ENCODE data around the gene NKG7.
"Not testable (repeated sequence)": the region's sequence is repeated elsewhere in the genome, so short reads cannot be mapped to it uniquely, and the experiment has no call there.

NKG7 gene, protein sequence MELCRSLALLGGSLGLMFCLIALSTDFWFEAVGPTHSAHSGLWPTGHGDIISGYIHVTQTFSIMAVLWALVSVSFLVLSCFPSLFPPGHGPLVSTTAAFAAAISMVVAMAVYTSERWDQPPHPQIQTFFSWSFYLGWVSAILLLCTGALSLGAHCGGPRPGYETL

DNA sequence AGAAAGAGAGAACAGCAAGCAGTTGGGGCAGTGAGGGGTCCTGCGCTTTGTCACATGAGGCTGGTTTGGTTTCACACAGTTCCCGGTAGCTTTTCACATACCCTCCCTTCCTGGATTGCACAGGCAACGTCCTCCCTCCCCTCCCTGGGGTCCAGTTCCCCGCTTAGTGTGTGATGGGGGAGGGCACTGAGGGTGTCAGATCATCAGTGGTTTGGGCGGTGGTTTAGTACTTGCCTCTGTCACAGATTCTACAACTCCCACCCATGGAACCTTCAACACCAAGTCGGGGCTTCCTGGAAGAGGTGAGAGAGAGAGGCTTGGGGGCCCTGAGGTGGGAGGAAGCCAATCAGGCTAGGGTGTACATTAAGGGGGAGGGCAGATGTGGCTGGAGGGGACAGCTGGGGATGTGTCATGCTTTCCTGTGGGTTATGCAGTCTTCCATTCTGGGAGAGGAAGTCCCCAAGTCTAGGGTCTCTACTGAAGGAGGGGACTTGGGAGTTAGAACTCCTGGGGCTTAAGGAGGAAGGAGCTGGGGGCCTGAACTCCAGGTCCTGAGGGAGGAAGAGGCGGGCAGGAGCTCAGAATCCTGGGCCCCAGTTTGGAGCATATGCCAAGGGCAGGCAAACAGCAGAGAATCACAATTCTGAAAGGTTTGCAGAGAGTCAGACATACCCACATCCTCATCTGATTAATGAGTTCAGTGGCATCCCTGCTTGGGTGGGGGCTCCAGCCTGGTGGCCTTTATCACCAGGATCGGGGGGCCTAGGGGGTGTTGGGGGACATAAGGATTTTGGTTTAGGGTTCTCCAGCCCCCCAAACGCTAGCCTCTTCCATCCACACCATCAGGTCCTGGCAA lies at the start of gene NKG7:
Gene NKG7, minus strand, starts transcription at position 6 of the 856 bp plus-strand sequence. CDS start 119 bp downstream, outside the sequence.
- Histone ChIP-seq H3K27ac (ENCODE audit: low read depth, low read length) (no peak within 1 kb of the TSS), H3K36me3 (ENCODE audit: insufficient read depth, low read length) (no peaks in the 10 kb centered on the region), H2AFZ (ENCODE audit: low read length, unreplicated experiment) (no peak within 1 kb of the TSS), H3K4me1 (ENCODE audit: control insufficient read depth, insufficient read depth, low read length, unreplicated experiment) (no peaks in the 10 kb centered on the region), H3K4me3 (ENCODE audit: low read depth, low read length) (no peak within 1 kb of the TSS), H3K79me2 (ENCODE audit: control insufficient read depth, insufficient read depth, low read length, unreplicated experiment) (no peaks in the 10 kb centered on the region), H3K27me3 (ENCODE audit: insufficient read depth, low read length) (no peaks in the 10 kb centered on the region)

DNA sequence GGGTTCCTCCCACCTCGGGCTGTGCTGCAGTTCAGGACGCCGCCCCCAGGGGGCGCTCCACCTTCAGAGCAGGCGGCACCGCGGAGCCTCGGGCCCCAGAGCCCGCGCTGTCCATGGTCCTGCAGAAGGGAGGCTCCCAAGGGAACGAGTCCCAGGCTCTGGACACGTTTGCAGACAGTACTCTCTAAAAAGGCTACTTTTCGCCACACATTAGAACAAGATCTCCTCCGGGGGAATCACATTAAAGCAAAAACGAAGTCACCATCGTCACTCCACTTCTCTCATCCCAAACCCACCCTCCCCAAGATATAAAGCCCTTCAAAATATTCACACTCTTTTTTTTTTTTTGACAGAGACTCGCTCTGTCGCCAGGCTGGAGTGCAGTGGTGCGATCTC lies 49.6 kb upstream of the NKG7 start:
- Histone ChIP-seq H3K4me1 (ENCODE audit: control insufficient read depth, insufficient read depth, low read length, unreplicated experiment) (no peaks in the 10 kb centered on the region), H2AFZ (ENCODE audit: low read length, unreplicated experiment) (no peak overlapping the region), H3K79me2 (ENCODE audit: control insufficient read depth, insufficient read depth, low read length, unreplicated experiment) (no peaks in the 10 kb centered on the region), H3K4me3 (ENCODE audit: low read depth, low read length) (no peak overlapping the region), H3K27me3 (ENCODE audit: insufficient read depth, low read length) (no peaks in the 10 kb centered on the region), H3K36me3 (ENCODE audit: insufficient read depth, low read length) (no peaks in the 10 kb centered on the region), H3K27ac (ENCODE audit: low read depth, low read length) (no peak overlapping the region)

DNA sequence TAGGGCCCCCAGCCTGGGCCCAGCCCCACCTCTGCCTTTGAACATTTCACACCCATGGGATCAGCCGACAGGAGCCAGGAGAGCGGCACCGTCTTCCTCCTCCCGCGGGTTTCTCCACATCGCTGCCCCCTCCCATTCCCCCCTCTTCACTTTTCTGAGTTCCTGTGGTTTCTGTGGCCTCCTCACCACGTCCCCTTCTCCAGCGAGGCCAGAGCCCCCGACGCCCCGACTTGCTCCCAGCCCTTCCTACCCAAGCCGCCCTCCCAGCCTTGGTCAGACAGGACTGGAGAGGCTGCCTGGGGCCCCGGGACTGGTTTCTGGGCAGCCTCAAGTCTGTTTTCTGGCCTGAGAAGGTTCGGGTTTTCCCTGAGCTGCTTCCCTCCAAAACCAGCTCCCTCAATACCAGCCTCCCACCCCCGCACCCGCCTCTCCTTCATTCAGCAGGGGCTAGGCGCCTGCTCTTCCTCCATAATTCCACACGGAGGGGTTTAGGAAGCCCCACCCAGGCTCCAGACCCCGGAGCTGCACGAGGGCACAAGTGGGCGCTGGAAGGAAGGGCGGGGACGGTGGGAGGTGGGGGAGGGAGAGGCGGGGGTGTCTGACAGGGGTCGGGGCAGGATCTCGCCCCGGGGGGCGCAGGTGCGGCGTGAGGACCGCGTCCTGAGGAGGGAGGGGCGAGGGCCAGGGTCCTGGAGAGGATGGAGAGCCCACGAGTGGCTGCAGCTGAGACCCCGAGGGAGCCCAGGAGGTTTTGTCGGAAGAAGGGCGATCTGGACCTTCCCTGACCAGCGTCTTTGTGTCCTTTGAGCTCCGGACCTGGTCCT lies 49.0 kb upstream of the NKG7 start:
- Histone ChIP-seq H3K4me1 (ENCODE audit: control insufficient read depth, insufficient read depth, low read length, unreplicated experiment) (no peaks in the 10 kb centered on the region), H3K4me3 (ENCODE audit: low read depth, low read length) (no peak overlapping the region), H2AFZ (ENCODE audit: low read length, unreplicated experiment) (no peak overlapping the region)

DNA sequence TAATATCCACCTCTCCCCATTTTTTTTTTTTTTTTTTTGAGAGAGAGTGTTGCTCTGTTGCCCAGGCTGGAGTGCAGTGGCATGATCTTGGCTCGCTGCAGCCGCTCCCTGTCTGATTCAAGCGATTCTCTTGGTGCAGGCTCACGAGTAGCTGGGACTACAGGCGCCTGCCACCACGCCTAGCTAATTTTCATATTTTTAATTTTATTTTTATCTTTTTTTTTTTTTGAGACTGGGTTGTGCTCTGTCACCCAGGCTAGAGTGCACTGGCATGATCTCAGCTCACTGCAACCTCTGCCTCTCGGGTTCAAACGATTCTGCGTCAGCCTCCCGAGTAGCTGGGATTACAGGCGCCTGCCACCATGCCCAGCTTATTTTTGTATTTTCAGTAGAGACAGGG lies 48.1 kb upstream of the NKG7 start:
- not testable (repeated sequence) for H2AFZ ChIP-seq (ENCODE audit: low read length, unreplicated experiment); H3K4me1 ChIP-seq (ENCODE audit: control insufficient read depth, insufficient read depth, low read length, unreplicated experiment); H3K27ac ChIP-seq (ENCODE audit: low read depth, low read length); H3K4me3 ChIP-seq (ENCODE audit: low read depth, low read length); H3K79me2 ChIP-seq (ENCODE audit: control insufficient read depth, insufficient read depth, low read length, unreplicated experiment); H3K27me3 ChIP-seq (ENCODE audit: insufficient read depth, low read length); H3K36me3 ChIP-seq (ENCODE audit: insufficient read depth, low read length)

More for the DNA sequence above, 49.0 kb upstream of the NKG7 start:
- Histone ChIP-seq H3K27me3 (ENCODE audit: insufficient read depth, low read length) (no peaks in the 10 kb centered on the region), H3K79me2 (ENCODE audit: control insufficient read depth, insufficient read depth, low read length, unreplicated experiment) (no peaks in the 10 kb centered on the region), H3K36me3 (ENCODE audit: insufficient read depth, low read length) (no peaks in the 10 kb centered on the region), H3K27ac (ENCODE audit: low read depth, low read length) (no peak overlapping the region)

DNA sequence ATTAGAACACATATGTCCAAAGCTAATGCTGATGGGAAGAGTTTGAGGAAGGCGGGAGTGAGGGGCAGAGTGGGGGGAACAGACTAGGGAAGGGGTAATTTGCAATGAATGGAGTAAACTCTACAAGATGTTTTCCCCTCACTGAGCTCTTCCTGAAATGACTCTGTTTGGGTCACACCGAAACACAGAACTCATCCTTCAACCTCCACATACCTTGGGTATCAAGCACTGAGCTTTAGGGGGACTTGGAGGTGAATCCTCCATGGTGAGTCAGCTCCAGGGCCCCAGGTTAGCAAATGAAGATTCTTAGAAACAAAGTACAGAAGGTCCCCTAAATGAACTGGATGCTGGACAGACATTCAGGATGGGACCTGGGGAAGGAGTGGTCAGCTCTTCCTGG lies 46.3 kb upstream of the NKG7 start:
- no peak overlapping the region for H2AFZ ChIP-seq (ENCODE audit: low read length, unreplicated experiment)
- no peaks in the 10 kb centered on the region for H3K4me1 ChIP-seq (ENCODE audit: control insufficient read depth, insufficient read depth, low read length, unreplicated experiment)
- H3K27ac ChIP-seq (ENCODE audit: low read depth, low read length) = no peak overlapping the region
- no peaks in the 10 kb centered on the region for H3K79me2 ChIP-seq (ENCODE audit: control insufficient read depth, insufficient read depth, low read length, unreplicated experiment)
- no peaks in the 10 kb centered on the region for H3K36me3 ChIP-seq (ENCODE audit: insufficient read depth, low read length)
- no peak overlapping the region for H3K4me3 ChIP-seq (ENCODE audit: low read depth, low read length)
- no peaks in the 10 kb centered on the region for H3K27me3 ChIP-seq (ENCODE audit: insufficient read depth, low read length)

DNA sequence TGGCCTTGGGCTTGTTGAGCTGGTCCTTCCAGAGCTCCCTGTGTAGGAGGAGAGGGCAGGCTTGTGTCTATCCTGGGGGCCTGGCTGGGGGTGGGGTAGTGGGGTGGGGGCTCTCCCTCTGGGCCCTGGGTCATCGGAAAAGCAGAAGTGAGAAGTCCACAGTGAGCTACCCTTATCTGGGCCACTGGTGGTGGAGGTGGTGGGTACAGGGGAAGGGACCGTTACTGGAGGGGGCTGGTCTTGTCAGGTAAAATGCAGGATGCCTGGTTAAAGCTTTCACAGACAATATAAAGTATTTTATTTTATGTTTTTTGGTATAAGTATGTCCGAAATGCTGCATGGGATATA lies 45.3 kb upstream of the NKG7 start:
- Histone ChIP-seq H3K27ac (ENCODE audit: low read depth, low read length) (no peak overlapping the region), H3K27me3 (ENCODE audit: insufficient read depth, low read length) (no peaks in the 10 kb centered on the region), H3K4me3 (ENCODE audit: low read depth, low read length) (no peak overlapping the region), H3K36me3 (ENCODE audit: insufficient read depth, low read length) (no peaks in the 10 kb centered on the region), H3K79me2 (ENCODE audit: control insufficient read depth, insufficient read depth, low read length, unreplicated experiment) (no peaks in the 10 kb centered on the region), H3K4me1 (ENCODE audit: control insufficient read depth, insufficient read depth, low read length, unreplicated experiment) (no peaks in the 10 kb centered on the region), H2AFZ (ENCODE audit: low read length, unreplicated experiment) (no peak overlapping the region)

DNA sequence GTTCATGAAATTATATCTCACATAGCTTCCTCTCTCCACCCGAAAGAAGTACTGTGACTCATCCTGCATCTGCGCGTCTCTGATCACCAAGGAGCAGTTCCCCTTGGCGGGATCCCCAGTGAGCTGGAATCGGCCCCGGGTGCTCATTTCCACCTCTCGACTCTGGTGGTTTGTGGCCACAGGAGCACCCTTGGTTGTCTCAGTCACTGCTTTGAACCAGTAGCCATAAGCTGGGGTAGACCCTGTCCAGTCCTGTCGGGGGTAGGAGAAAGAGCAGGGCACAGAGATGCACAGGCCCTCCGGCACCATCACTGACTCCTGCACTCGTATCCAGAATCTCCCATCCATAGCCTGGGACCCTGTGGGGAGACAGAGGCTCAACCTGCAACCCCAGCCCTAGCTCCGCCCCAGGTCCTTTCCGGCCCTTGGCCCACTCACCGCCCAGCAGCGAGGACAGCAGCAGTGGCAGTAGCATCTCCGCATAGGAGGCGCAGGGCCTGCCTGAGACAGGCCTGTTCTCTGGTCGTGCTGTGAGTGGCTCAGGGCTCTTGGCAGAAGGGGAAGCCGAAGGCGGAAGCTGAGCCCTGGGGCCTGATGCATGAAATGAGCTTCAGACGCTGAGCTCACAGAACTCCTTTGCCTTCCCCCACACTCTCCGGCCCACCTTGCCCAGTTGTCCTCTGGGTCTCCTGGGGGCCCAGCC lies 44.8 kb upstream of the NKG7 start, which contains the start of gene SIGLEC10:
Gene SIGLEC10, minus strand, starts transcription at position 536 of the 703 bp plus-strand sequence. Its CDS starts 61 bp downstream, at position 475.
- H2AFZ ChIP-seq (ENCODE audit: low read length, unreplicated experiment) = no peak within 1 kb of the TSS
- H3K79me2 ChIP-seq (ENCODE audit: control insufficient read depth, insufficient read depth, low read length, unreplicated experiment) = no peaks in the 10 kb centered on the region
- H3K4me1 ChIP-seq (ENCODE audit: control insufficient read depth, insufficient read depth, low read length, unreplicated experiment) = no peaks in the 10 kb centered on the region
- no peaks in the 10 kb centered on the region for H3K36me3 ChIP-seq (ENCODE audit: insufficient read depth, low read length)
- H3K27me3 ChIP-seq (ENCODE audit: insufficient read depth, low read length) = no peaks in the 10 kb centered on the region
- no peak within 1 kb of the TSS for H3K4me3 ChIP-seq (ENCODE audit: low read depth, low read length)
- no peak within 1 kb of the TSS for H3K27ac ChIP-seq (ENCODE audit: low read depth, low read length)

DNA sequence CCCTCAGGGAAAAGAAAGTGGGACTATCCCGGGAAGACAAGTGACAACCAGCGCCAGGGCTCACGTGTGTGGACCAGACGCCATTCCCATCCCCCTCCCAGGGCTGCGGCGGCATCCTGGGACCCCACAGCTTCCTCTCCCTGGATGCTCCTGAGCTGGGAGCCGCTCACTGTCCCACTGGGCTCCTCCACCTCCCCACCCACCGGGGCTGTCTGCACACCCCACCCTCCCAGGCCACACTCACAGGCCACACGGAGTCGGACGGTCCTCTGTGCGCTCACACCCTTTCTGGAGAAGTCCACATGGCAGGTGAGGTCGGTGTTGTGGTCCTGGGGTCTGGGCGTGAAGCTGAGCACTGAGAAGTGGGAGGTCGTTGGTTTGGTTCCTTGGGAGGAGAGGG lies 44.0 kb upstream of the NKG7 start:
- H3K27me3 ChIP-seq (ENCODE audit: insufficient read depth, low read length); H3K36me3 ChIP-seq (ENCODE audit: insufficient read depth, low read length); H3K4me1 ChIP-seq (ENCODE audit: control insufficient read depth, insufficient read depth, low read length, unreplicated experiment); H3K27ac ChIP-seq (ENCODE audit: low read depth, low read length); H3K4me3 ChIP-seq (ENCODE audit: low read depth, low read length); H2AFZ ChIP-seq (ENCODE audit: low read length, unreplicated experiment); H3K79me2 ChIP-seq (ENCODE audit: control insufficient read depth, insufficient read depth, low read length, unreplicated experiment): not testable (repeated sequence)

DNA sequence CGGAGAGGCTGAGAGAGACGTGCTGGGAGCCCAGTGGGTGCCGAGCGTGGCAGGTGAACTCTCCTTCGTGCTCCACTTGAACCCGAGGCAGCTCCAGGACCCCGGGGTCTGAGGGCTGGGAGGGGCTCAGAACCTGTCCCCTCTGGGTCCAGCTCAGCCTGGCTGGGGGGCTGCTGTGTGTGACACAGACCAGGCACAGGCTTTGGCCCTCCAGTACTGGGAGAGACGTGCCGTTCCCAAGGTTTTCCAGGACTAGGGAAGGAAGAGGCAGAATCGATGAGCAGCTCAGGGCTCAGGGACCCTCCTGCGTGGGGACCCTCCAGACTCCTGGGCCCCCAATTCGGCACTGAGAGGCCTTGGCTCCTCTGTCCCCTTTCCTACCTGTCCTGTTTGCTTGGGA lies 42.7 kb upstream of the NKG7 start:
- Histone ChIP-seq H3K4me1 (ENCODE audit: control insufficient read depth, insufficient read depth, low read length, unreplicated experiment) (no peaks in the 10 kb centered on the region), H3K27me3 (ENCODE audit: insufficient read depth, low read length) (no peaks in the 10 kb centered on the region), H3K4me3 (ENCODE audit: low read depth, low read length) (no peak overlapping the region)

DNA sequence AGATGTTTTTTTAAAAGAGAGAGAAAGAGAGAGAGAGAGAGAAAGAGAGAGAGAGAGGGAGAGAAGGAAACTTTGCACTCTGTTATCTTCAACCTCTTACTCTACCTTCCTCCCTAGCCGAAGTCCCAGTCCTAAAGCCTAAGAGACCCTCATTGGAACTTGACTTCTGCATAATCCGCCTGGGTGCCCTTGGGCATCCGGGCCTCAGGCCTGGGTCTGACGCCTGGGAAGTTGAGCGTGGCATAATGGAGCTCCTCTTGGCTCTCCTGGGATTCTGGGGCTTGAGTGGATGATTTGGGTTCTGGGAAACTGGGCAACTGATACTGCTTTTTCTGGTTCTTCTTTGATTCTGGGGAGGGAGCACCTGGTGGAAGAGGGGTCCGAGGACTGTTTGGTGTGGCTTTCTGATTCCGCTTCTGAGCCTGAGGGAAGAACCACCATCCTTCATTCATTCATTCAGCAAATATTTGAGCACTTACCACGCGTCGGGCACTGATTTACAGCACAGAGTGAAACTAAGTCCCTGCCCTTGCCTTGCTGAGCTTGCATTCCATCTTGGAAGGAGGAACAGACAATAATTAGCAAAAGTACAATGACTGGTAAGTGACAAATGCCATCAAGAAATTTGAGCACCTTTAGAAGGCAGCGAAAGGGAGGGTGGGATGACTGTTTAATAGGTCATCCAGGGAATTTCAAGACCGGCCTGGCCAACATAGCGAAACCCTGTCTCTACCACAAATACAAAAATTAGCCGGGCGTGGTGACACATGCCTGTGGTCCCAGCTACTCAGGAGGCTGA lies 38.7 kb upstream of the NKG7 start:
- Histone ChIP-seq H3K27ac (ENCODE audit: low read depth, low read length) (no peak overlapping the region), H3K4me3 (ENCODE audit: low read depth, low read length) (no peak overlapping the region), H3K27me3 (ENCODE audit: insufficient read depth, low read length) (no peaks in the 10 kb centered on the region), H2AFZ (ENCODE audit: low read length, unreplicated experiment) (no peak overlapping the region), H3K4me1 (ENCODE audit: control insufficient read depth, insufficient read depth, low read length, unreplicated experiment) (no peaks in the 10 kb centered on the region), H3K79me2 (ENCODE audit: control insufficient read depth, insufficient read depth, low read length, unreplicated experiment) (no peaks in the 10 kb centered on the region), H3K36me3 (ENCODE audit: insufficient read depth, low read length) (no peaks in the 10 kb centered on the region)

More for the DNA sequence above, 42.7 kb upstream of the NKG7 start:
- Histone ChIP-seq H2AFZ (ENCODE audit: low read length, unreplicated experiment) (no peak overlapping the region), H3K27ac (ENCODE audit: low read depth, low read length) (no peak overlapping the region), H3K79me2 (ENCODE audit: control insufficient read depth, insufficient read depth, low read length, unreplicated experiment) (no peaks in the 10 kb centered on the region), H3K36me3 (ENCODE audit: insufficient read depth, low read length) (no peaks in the 10 kb centered on the region)
